GM18520 (cell line): ENCODE measurements around the gene ETFBKMT.

Experiments used
- ATAC-seq: cut with Tn5 transposase; IDR thresholded peaks from one replicate; pipeline ENCODE4 v1.9.1; 2021; ENCODE audit not compliant: unreplicated experiment

Gene ETFBKMT, protein sequence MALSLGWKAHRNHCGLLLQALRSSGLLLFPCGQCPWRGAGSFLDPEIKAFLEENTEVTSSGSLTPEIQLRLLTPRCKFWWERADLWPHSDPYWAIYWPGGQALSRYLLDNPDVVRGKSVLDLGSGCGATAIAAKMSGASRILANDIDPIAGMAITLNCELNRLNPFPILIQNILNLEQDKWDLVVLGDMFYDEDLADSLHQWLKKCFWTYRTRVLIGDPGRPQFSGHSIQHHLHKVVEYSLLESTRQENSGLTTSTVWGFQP

GRCh38 chr12:31659087-31659942 is at the start of gene ETFBKMT:
ETFBKMT (plus strand) TSS chr12:31659688; CDS start chr12:31661954, 2,266 bp downstream.
- ATAC-seq, result peak; percentile 99

DNA sequence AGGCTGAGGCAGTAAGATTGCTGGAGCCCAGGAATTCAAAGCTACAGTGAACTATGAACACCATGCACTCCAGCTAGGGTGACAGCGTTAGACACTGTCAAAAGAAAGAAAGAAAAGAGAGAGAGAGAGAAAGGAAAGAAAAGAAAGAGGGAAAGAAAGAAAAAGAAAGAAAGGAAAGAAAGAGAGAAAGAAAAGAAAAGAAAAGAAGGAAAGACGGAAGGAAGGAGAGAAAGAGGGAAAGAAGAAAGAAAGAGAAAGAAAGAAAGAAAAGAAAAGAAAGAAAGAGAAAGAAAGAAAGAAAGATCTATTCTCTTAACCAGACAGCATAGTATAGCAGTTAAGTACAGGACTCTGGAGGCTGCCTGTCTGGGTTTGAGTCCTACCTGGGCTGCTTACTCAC is 46.7 kb upstream of the ETFBKMT start:
- no peak for ATAC-seq

DNA sequence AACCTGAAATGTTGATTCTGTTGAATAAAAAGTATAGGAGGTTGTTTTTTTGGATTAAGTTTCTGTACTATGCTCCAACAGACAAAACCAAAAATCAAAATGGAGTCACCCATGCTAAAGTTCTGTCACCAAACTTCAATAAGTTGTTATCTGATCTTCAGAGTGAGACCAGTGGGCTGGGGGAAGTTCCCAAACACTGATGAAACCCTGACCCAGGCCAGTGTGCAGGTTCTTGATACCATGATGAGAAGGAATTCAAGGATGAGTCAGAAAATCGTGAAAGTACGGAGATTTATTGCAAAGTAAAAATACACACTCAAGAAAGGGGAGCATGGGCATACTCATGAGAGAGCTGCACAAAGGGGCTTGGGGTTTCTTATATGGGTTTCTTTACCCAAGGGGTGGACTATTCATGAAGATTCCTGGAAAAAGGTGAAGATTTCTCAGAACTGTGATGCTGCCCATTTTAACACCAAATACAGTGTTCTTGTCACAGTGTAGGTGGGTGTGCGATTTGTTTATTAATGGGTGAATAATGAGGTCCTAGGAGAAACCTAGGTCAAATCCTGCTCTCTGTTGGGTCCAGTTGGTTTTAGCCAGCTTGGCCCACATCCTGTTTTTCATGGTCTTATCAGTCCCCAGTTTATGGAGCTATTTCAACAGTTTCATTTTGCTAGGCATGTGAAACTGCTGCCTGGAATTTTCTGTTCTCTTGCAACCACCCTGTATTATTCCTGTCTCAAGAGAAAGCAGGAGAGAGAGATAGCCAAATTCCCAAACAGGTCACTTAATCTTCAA is 41.1 kb upstream of the ETFBKMT start:
- no peak for ATAC-seq

GRCh38 chr12:31620311-31620710 is 39.2 kb upstream of the ETFBKMT start:
- ATAC-seq, result no peak

DNA sequence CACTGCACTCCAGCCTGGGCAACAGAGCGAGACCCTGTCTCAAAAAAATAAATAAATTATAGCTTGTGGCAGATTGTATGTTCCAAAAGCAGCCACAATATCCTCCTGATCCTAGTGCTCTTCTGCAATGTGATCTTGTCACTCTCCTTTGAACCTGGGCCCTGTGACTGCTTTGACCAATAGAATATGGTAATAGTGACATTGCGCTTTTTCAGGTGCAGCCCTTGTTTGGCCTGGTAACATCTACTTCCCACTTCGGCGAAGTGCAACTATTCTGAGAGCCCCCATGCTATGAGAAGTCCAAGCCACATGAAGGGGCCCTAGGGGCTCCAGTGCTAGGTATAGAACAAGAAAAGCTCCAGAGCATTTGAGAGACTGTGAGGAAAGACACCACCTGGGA is 37.5 kb upstream of the ETFBKMT start:
- no peak for ATAC-seq

DNA sequence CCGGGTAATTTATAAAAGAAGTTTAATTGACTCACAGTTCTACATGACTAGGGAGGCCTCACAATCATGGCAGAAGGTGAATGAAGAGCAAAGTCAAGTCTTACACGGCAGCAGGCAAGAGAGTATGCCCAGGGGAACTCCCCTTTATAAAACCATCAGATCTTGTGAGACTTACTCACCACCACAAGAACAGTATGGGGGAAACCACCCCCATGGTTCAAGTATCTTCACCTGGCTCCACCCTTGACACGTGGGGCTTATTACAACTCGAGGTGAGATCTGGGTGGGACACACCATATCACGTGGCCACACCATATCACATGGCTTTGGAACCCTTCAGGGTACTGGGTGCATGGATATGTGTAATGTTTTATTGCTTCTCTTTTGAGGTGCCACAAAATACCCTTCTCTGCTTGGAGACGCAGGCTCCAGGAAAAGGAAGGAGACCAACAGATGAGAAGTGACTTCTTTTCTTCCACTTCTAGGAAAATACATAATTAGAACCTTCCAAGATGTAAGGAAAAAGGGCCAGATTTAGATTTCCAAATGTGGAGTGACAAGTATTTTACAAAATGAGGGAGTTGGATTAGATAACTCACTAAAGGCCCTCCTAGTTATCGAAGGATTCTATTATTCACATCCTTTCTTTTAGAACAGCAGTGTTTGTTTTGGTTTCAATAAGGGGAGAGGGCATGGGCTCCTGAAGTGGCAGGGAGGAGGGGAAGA is 33.1 kb upstream of the ETFBKMT start:
- no peak for ATAC-seq

DNA sequence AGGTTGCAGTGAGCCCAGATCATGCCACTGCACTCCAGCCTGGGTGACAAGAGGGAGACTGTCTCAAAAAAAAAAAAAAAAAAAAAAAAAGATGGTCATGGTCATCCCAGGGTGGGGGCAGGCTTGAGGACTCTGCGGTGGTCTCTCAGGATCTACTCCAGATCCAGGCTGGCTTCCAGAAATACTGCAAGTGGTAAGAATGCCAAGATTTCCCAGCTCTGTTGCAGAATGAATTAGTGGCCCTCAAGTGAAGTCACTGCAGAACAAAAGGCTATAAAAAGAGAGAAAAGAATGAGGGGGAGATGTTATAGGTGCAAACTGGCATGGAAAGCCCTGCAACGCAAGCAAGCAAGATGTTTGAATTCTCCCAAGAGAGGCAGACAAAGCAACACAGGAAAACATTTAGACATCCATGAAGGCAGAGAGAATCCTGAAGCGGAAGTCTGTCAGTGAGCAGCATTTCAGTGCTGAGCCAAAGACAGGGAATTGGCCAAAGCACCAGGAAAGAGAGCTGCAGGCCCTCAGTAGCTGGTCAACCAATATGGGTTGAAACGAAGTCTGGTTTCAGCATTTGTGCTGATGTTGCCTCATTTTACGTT is 31.9 kb upstream of the ETFBKMT start:
- ATAC-seq, result no peak

GRCh38 chr12:31629756-31630732 is 29.4 kb upstream of the ETFBKMT start:
- no peak for ATAC-seq

GRCh38 chr12:31631023-31631724 is 28.3 kb upstream of the ETFBKMT start:
- ATAC-seq, result no peak

- no peak for ATAC-seq
These were observed 27.7 kb upstream of the ETFBKMT start for GRCh38 chr12:31631809-31632208.

GRCh38 chr12:31633464-31633863 is 26.0 kb upstream of the ETFBKMT start:
- no peak for ATAC-seq

GRCh38 chr12:31634620-31635019 is 24.9 kb upstream of the ETFBKMT start:
- no peak for ATAC-seq

DNA sequence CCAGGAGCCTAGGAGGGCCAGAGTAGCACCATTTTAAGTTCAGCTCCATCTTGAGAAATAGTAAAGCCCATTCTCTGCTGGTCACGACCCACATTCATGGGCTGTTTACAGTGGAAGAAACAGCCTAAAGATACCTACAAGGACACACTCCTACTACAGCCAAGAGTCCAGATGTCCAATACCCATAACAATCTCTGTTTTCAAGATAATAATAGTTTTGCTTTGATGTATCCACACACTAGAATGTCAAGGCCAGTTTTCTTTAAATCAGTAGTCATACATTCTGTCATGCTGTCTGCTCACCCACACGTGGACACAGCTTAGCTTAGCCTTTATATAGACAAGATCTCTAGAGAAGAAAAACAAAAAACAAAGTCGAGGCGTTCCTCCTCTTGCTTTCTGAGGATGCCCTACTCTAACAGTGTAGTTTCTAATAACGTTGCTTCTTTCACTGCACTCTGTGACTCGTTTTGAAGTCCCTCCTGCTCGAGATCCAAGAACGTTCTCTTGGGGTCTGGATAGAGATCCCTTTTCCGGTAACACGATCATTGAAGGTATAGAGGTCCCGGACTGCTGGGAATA is 17.9 kb upstream of the ETFBKMT start:
- no peak for ATAC-seq

GRCh38 chr12:31644536-31644935 is 15.0 kb upstream of the ETFBKMT start:
- ATAC-seq, result no peak

DNA sequence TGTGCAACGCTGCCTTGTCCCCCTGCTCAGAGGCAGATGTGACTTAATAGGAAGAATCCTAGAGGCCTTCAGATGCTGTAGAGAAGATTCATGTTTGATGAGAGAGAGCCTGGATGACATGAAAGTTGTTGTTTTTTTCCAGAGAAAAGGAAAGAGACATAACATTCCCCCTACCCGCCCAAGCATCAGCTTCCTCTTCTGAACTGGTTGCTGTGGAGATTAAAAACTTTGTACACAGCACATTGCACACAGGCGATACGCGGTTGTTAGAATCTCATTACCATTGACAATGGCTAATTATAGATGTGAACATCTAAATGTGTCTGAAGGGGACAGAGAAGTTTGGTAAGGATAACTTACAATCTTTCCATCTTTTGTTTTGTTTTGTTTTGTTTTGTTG is 13.6 kb upstream of the ETFBKMT start:
- ATAC-seq, result no peak

DNA sequence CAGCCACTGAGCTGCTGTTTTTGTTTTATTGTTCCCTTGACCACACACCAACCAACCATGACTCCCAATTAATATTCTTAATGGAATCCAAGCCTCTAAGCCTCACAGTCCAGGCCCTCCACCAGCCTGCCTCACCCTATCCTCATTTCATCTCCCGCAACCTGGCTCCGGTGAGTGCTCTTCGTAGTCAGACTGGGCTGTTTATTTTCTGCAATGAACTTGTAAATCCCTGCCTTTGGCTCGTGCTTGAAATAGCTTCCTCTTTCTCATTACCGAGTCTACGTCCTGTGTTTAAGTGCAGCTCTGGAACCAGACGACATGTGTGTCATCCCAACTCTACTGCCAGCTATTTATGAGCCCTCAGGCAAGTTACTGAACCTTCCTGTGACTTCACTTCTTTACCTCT is 12.4 kb upstream of the ETFBKMT start:
- ATAC-seq, result no peak

GRCh38 chr12:31650918-31651317 is 8.6 kb upstream of the ETFBKMT start:
- no peak for ATAC-seq

GRCh38 chr12:31651893-31652521 is 7.5 kb upstream of the ETFBKMT start:
- ATAC-seq, result no peak
